Neutrophil (primary cell): ENCODE data around the gene TP63.

Experiments used
- H3K27ac ChIP-seq: fragments of 200-600 bp; sonication (generic); 2 replicates; pipeline ENCODE4 v1.5.1; 2016; ENCODE audit warnings: mild to moderate bottlenecking, moderate library complexity
- H3K27me3 ChIP-seq: fragments of 200-600 bp; sonication (generic); 2 replicates; pipeline ENCODE4 v1.6.0; 2016; ENCODE audit warnings: mild to moderate bottlenecking
- H3K36me3 ChIP-seq: fragments of 200-600 bp; sonication (generic); 2 replicates; pipeline ENCODE4 v1.5.1; 2017
- H3K4me1 ChIP-seq, 2 experiments: fragments of 200-600 bp in 1 of 2; sonication (generic) in 1 of 2; 1 replicate in 1 of 2; 2 replicates in 1 of 2; pipeline versions ENCODE4 v1.5.1 to v1.6.1; 2013 to 2016; ENCODE audit warnings: low read depth in 1 of 2, low read length in 1 of 2, mild to moderate bottlenecking in 1 of 2, moderate library complexity in 1 of 2; ENCODE audit not compliant: control insufficient read depth in 1 of 2, insufficient read depth in 1 of 2
- H3K4me3 ChIP-seq, 2 experiments: fragments of 200-600 bp in 1 of 2; sonication (generic) in 1 of 2; 1 replicate in 1 of 2; 2 replicates in 1 of 2; pipeline ENCODE4 v1.5.1; 2013 to 2016; ENCODE audit warnings: low read depth in 1 of 2, low read length in 1 of 2, mild to moderate bottlenecking in 1 of 2, moderate library complexity in 1 of 2
- H3K9me3 ChIP-seq: fragments of 200-600 bp; sonication (generic); 2 replicates; pipeline ENCODE4 v1.5.1; 2016
- TF ChIP-seq, protein P1 (sequence below): fragments of 200-600 bp; sonication (generic); IDR thresholded peaks from 2 replicates; pipeline ENCODE4 v1.5.1; 2016; ENCODE audit warnings: antibody characterized with exemption

Gene TP63

DNA sequence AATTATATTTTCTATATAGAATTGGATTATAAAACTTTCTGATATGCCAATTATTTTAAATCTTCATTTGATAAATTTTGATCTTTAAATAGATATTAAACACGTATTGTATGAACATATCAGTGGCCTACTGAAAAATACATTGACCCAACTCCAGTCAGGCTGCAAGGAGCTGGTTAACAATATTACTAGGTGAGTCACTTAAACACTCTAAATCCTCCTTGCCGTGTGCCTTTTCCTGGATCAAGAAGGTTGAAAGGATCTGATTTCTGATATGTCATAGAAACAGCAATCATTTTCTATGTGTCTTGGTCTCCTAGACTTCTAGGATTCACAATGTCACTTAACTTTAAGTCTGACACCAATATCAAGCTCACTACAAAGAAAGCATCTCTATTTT is 123.2 kb downstream of the TP63 start:
- no peaks in the 10 kb centered on the region for H3K9me3 ChIP-seq
- TF ChIP-seq, protein P1, sequence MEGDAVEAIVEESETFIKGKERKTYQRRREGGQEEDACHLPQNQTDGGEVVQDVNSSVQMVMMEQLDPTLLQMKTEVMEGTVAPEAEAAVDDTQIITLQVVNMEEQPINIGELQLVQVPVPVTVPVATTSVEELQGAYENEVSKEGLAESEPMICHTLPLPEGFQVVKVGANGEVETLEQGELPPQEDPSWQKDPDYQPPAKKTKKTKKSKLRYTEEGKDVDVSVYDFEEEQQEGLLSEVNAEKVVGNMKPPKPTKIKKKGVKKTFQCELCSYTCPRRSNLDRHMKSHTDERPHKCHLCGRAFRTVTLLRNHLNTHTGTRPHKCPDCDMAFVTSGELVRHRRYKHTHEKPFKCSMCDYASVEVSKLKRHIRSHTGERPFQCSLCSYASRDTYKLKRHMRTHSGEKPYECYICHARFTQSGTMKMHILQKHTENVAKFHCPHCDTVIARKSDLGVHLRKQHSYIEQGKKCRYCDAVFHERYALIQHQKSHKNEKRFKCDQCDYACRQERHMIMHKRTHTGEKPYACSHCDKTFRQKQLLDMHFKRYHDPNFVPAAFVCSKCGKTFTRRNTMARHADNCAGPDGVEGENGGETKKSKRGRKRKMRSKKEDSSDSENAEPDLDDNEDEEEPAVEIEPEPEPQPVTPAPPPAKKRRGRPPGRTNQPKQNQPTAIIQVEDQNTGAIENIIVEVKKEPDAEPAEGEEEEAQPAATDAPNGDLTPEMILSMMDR: no peak
- H3K36me3 ChIP-seq: no peaks in the 10 kb centered on the region
- no peak overlapping the region for H3K27ac ChIP-seq
- H3K27me3 ChIP-seq: no peaks in the 10 kb centered on the region
- H3K4me1 ChIP-seq: no peaks in the 10 kb centered on the region
- H3K4me3 ChIP-seq: no peak overlapping the region

DNA sequence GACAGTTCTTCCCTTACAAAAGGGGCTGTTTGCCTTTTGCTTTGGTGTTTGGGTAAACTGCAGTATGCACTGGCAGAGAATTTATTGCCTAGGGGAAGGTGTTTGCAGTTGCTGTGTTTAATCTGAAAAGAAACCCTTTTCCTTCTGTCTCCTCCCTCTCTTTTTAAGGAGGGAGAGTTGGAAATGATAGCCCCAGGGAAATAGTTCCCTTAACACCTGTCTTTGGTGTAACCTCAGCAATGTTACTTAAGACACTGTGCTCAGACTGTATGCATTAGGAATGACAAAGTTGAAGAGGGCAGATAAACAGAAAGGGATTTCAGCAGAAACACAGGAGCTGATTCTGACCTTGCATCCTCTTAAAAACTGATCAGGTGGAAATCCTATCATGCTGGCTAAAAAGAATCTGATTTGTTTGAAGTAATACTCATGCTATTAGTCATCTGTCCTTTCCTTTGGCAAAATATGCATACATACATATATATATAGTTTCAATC is 125.4 kb downstream of the TP63 start:
- Histone ChIP-seq H3K4me1 (no peaks in the 10 kb centered on the region), H3K9me3 (no peaks in the 10 kb centered on the region), H3K4me3 (no peak overlapping the region), H3K27ac (no peak overlapping the region), H3K36me3 (no peaks in the 10 kb centered on the region), H3K27me3 (no peaks in the 10 kb centered on the region)
- TF ChIP-seq, protein P1: no peak

DNA sequence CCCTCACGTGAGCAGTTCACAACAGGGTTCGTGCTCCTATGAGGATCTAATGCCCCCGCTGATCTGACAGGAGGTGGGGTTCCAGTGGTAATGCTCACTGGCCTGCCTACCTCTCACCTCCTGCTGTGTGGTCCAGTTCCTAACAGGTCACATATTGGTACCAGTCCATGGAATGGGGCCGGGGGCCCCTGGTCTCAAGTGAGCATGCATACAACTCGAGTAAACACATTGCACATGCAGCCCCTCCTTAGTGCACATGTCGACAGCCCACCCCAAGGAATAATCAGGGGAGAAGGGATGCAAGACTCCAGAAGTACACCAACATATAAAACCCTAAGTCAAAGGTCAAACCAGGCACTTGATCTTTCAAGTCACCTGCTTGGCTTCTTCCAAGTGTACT is 127.0 kb downstream of the TP63 start:
- no peaks in the 10 kb centered on the region for H3K9me3 ChIP-seq
- H3K36me3 ChIP-seq: no peaks in the 10 kb centered on the region
- TF ChIP-seq, protein P1: no peak
- H3K27me3 ChIP-seq: no peaks in the 10 kb centered on the region
- no peak overlapping the region for H3K27ac ChIP-seq
- H3K4me3 ChIP-seq: no peak overlapping the region
- H3K4me1 ChIP-seq: no peaks in the 10 kb centered on the region

DNA sequence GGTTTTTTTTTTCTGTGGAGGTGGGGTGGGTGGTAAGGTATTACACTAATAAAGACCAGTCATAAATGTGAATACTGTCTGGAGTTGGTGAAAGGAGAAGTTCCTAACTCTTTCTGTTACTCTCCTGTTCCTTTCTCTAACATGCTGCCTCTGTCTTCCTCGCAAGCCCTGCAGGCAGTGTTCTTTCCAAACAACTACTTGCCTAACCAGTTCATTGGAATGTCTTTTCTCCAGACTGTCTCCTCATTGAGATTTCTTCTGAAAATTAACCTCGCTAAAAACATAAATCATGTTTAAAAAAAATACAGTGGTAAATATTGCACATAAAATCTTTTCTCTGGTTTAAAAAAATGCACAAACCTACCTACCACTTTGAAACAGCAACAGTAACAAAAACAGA is 135.2 kb downstream of the TP63 start:
- no peak overlapping the region for H3K27ac ChIP-seq
- no peaks in the 10 kb centered on the region for H3K36me3 ChIP-seq
- no peaks in the 10 kb centered on the region for H3K27me3 ChIP-seq
- H3K9me3 ChIP-seq: no peaks in the 10 kb centered on the region
- TF ChIP-seq, protein P1: no peak
- no peaks in the 10 kb centered on the region for H3K4me1 ChIP-seq
- no peak overlapping the region for H3K4me3 ChIP-seq

DNA sequence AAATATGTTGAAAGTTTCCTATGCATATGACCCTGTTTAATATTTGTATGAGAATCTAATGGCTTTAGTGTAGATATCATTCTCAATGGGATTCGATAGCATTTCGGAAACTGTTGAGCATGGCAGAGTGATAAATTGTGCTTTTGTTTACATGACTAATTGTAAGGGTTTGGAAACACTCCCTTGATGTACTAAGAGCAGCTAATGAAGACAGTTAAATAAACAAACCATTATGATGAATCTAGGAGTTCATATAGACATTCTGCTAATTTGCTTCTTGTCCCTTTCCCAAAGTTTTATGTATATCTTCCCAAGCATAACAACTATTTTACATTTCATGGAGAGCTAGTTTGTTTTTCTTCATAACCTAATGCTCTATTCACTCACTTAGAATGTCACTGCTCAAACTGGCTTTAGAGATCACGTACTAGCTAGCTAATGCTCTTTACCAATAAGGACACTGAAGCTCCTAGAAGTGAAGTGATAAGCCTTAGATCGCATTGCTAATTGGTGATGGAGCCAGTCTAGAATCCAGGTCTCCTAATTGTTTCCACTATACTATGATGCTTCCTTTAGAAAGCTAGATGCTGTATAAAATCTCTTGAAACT is 140.8 kb downstream of the TP63 start:
- H3K27ac ChIP-seq: no peak overlapping the region
- no peaks in the 10 kb centered on the region for H3K4me1 ChIP-seq
- H3K9me3 ChIP-seq: no peaks in the 10 kb centered on the region
- no peak overlapping the region for H3K4me3 ChIP-seq
- no peaks in the 10 kb centered on the region for H3K36me3 ChIP-seq
- TF ChIP-seq, protein P1: no peak
- H3K27me3 ChIP-seq: no peaks in the 10 kb centered on the region

DNA sequence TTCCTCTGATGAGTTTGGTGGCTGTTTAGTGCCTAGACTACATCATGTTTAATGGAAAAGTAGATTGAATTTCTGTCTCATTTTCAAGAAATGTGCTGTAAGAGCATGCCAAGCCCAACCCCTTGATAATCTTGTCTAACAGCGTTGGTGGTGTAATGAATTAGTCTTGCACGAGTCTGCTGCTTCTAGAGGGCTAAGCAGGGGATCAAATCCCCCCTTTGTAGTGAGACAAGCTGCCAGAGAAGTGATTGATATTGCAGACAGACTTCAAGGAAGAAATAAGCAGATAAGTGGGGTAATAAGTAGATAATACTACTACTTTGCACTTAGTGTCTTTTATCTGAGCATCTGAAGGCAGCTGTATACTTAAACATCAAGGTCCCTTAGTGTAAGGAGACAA is 141.4 kb downstream of the TP63 start:
- Histone ChIP-seq H3K36me3 (no peaks in the 10 kb centered on the region), H3K9me3 (no peaks in the 10 kb centered on the region), H3K27me3 (no peaks in the 10 kb centered on the region), H3K4me3 (no peak overlapping the region), H3K27ac (no peak overlapping the region), H3K4me1 (no peaks in the 10 kb centered on the region)
- TF ChIP-seq, protein P1: no peak
